Osteoblast (primary cell): ENCODE measurements around the gene HSP90AB1. TPM values are rescaled to one million over a fixed set of nuclear protein-coding genes. Genes with fewer than 3 reads are reported as not detected.

Experiments
- DNase-seq: peaks from one replicate; pipeline ENCODE4 v3.0.0; 2011; ENCODE audit warnings: low spot score, mixed read lengths; ENCODE audit not compliant: insufficient read length; ENCODE audit errors: missing footprints
- H2AFZ ChIP-seq: 2 replicates; pipeline ENCODE4 v1.6.0; 2011; ENCODE audit warnings: mild to moderate bottlenecking, low read length
- H3K27ac ChIP-seq: 2 replicates; pipeline ENCODE4 v1.5.1; 2011; ENCODE audit warnings: mild to moderate bottlenecking, low read depth, low read length, moderate library complexity
- H3K27me3 ChIP-seq: 2 replicates; pipeline ENCODE4 v1.6.0; 2012; ENCODE audit warnings: mild to moderate bottlenecking, control low read depth, inconsistent platforms, low read length, moderate library complexity; ENCODE audit not compliant: insufficient read depth
- H3K36me3 ChIP-seq: 2 replicates; pipeline ENCODE4 v1.5.1; 2011; ENCODE audit warnings: mild to moderate bottlenecking, low read length, control low read depth, moderate library complexity; ENCODE audit not compliant: insufficient read depth
- H3K4me1 ChIP-seq: 2 replicates; pipeline ENCODE4 v1.5.1; 2011; ENCODE audit warnings: mild to moderate bottlenecking, low read length, control low read depth, moderate library complexity; ENCODE audit not compliant: insufficient read depth
- H3K4me2 ChIP-seq: 2 replicates; pipeline ENCODE4 v1.6.0; 2011; ENCODE audit warnings: mild to moderate bottlenecking, low read length; ENCODE audit not compliant: insufficient read depth
- H3K4me3 ChIP-seq: fragments of 200-600 bp; sonication (generic); 3 replicates; pipeline ENCODE4 v1.5.1; 2012; ENCODE audit warnings: mild to moderate bottlenecking, low read length, inconsistent platforms; ENCODE audit not compliant: insufficient read depth
- H3K79me2 ChIP-seq: 2 replicates; pipeline ENCODE4 v1.6.0; 2012; ENCODE audit warnings: mild to moderate bottlenecking, low read length, control low read depth, inconsistent platforms; ENCODE audit not compliant: insufficient read depth
- H3K9me3 ChIP-seq: 2 replicates; pipeline ENCODE4 v1.5.1; 2011; ENCODE audit warnings: low read depth, low read length, control low read depth
- H4K20me1 ChIP-seq: 2 replicates; pipeline ENCODE4 v1.6.0; 2012; ENCODE audit warnings: mild to moderate bottlenecking, low read length, control low read depth; ENCODE audit not compliant: insufficient read depth
- CTCF ChIP-seq: IDR thresholded peaks from 2 replicates; pipeline ENCODE4 v1.5.1; 2011; ENCODE audit warnings: mild to moderate bottlenecking, low read depth, low read length, moderate library complexity; ENCODE audit errors: extremely low read depth
- total RNA-seq: library from RNA; depleted of rRNA; stranded (reverse); fragments of >200 nt; gene quantifications from 2 replicates; pipeline ENCODE4 v1.2.3, GENCODE V29; 2012

Gene HSP90AB1
- total RNA-seq, 1 donor = 702 TPM

- H2AFZ ChIP-seq = peak overlapping the region; percentile 32
- no peaks in the 10 kb centered on the region for H3K9me3 ChIP-seq
- DNase-seq = peak; percentile 88
- no peaks in the 10 kb centered on the region for H3K36me3 ChIP-seq
- no peak overlapping the region for H3K4me3 ChIP-seq
- no peak for TF ChIP-seq CTCF
- no peaks in the 10 kb centered on the region for H3K79me2 ChIP-seq
- H3K27me3 ChIP-seq = no peaks in the 10 kb centered on the region
- no peaks in the 10 kb centered on the region for H4K20me1 ChIP-seq
- no peak overlapping the region for H3K4me2 ChIP-seq
- no peak overlapping the region for H3K27ac ChIP-seq
- H3K4me1 ChIP-seq = peaks cover 27% of the 10 kb centered on the region
Observed at GRCh38 chr6:44217332-44218143, 29.4 kb upstream of the HSP90AB1 start.

GRCh38 chr6:44219053-44219814 lies 27.7 kb upstream of the HSP90AB1 start:
- H4K20me1 ChIP-seq = no peaks in the 10 kb centered on the region
- peak overlapping the region; percentile 70 for H3K4me3 ChIP-seq
- no peak overlapping the region for H3K27ac ChIP-seq
- H3K27me3 ChIP-seq = no peaks in the 10 kb centered on the region
- DNase-seq = peak; percentile 94
- H3K4me2 ChIP-seq = peak overlapping the region; percentile 81
- H3K79me2 ChIP-seq = no peaks in the 10 kb centered on the region
- H3K9me3 ChIP-seq = no peaks in the 10 kb centered on the region
- TF ChIP-seq CTCF = no peak
- H2AFZ ChIP-seq = peak overlapping the region; percentile 92
- H3K4me1 ChIP-seq = peaks cover 36% of the 10 kb centered on the region
- H3K36me3 ChIP-seq = no peaks in the 10 kb centered on the region

- H3K4me3 ChIP-seq = peak overlapping the region; percentile 70
- H3K9me3 ChIP-seq = no peaks in the 10 kb centered on the region
- no peaks in the 10 kb centered on the region for H4K20me1 ChIP-seq
- H3K4me2 ChIP-seq = peak overlapping the region; percentile 28
- no peak for DNase-seq
- H2AFZ ChIP-seq = no peak overlapping the region
- no peak for TF ChIP-seq CTCF
- H3K27ac ChIP-seq = no peak overlapping the region
- no peaks in the 10 kb centered on the region for H3K36me3 ChIP-seq
- H3K79me2 ChIP-seq = peaks cover 8% of the 10 kb centered on the region
- no peaks in the 10 kb centered on the region for H3K27me3 ChIP-seq
- H3K4me1 ChIP-seq = peaks cover 39% of the 10 kb centered on the region
Observed at GRCh38 chr6:44219815-44220784, 26.8 kb upstream of the HSP90AB1 start.
